Gastrocnemius medialis (tissue), 4 donors: ENCODE measurements around the gene SPRYD4. TPM values are rescaled to one million over a fixed set of nuclear protein-coding genes. Genes with fewer than 3 reads are reported as not detected.

Experiments
- ATAC-seq, 2 donors: fragments of 150-250 bp; one replicate each; pipeline ENCODE4 v1.9.1; 2016
- DNase-seq, 2 donors: peaks; one replicate each; pipeline ENCODE4 v3.0.0-alpha.2; 2019
- H3K27ac ChIP-seq, 4 donors: fragments of 200-600 bp; sonication (generic); 1 replicate in 1 of 4; 2 replicates in 3 of 4; pipeline ENCODE4 v1.5.1; 2016 to 2018; ENCODE audit warnings: mild to moderate bottlenecking in 2 of 4, moderate library complexity in 1 of 4
- H3K27me3 ChIP-seq, 3 donors: fragments of 200-600 bp; sonication (generic) in 2 of 3; 1 replicate in 1 of 3; 2 replicates in 2 of 3; pipeline versions ENCODE4 v1.5.1 to v1.6.0; 2016 to 2019; ENCODE audit warnings: mild to moderate bottlenecking in 1 of 3, moderate library complexity in 1 of 3
- H3K36me3 ChIP-seq, 2 donors: fragments of 200-600 bp; sonication (generic) in 1 of 2; one replicate each; pipeline ENCODE4 v1.5.1; 2017 to 2018
- H3K4me1 ChIP-seq, 2 donors: fragments of 200-600 bp; sonication (generic) in 1 of 2; one replicate each; pipeline ENCODE4 v1.5.1; 2016 to 2017; ENCODE audit warnings: mild to moderate bottlenecking in 2 of 2
- H3K4me3 ChIP-seq, 4 donors: fragments of 200-600 bp; sonication (generic) in 3 of 4; 1 replicate in 1 of 4; 2 replicates in 3 of 4; pipeline ENCODE4 v1.5.1; 2016 to 2019; ENCODE audit warnings: mild to moderate bottlenecking in 2 of 4
- H3K9me3 ChIP-seq, 3 donors: fragments of 200-600 bp; sonication (generic) in 2 of 3; 1 replicate in 1 of 3; 2 replicates in 2 of 3; pipeline ENCODE4 v1.5.1; 2016 to 2019
- POLR2A ChIP-seq, 2 donors: fragments of 450-650 bp; IDR thresholded peaks; one replicate each; pipeline ENCODE4 v1.6.1; 2017; ENCODE audit warnings: antibody characterized with exemption in 2 of 2, mild to moderate bottlenecking in 2 of 2, moderate library complexity in 2 of 2
- in situ Hi-C, 4 donors: fragments of 200-750 bp; cut with MboI; loops; one replicate each; pipeline versions ENCODE4 v1.15.0 to v1.8.0; 2017; ENCODE audit warnings: low sequenced_read_pairs in 4 of 4
- intact Hi-C: fragments of 100-400 bp; cut with DNase I; formaldehyde crosslinking; loops from one replicate; pipeline ENCODE4 v1.15.1; 2023; ENCODE audit warnings: low total_unique reads
- total RNA-seq, 4 donors: library from RNA; depleted of rRNA; stranded (reverse); fragments of >200 nt; gene quantifications; one replicate each; pipeline versions ENCODE4 v1.1.0 to v1.2.3, GENCODE V29; 2016
- TF ChIP-seq, protein P1 (sequence below), 5 experiments: fragments of 450-650 bp in 3 of 5; fragments of 200-600 bp in 2 of 5; sonication (generic) in 2 of 5; IDR thresholded peaks in 4 of 5; conservative IDR thresholded peaks in 1 of 5; 1 replicate in 4 of 5; 2 replicates in 1 of 5; pipeline ENCODE4 v1.5.1; 2016 to 2019; ENCODE audit warnings: antibody characterized with exemption in 5 of 5, mild to moderate bottlenecking in 3 of 5, moderate library complexity in 3 of 5

The SPRYD4 gene
- total RNA-seq, result 1 to 10 TPM; 1.6 to 4.7 (median 2.9) TPM

DNA sequence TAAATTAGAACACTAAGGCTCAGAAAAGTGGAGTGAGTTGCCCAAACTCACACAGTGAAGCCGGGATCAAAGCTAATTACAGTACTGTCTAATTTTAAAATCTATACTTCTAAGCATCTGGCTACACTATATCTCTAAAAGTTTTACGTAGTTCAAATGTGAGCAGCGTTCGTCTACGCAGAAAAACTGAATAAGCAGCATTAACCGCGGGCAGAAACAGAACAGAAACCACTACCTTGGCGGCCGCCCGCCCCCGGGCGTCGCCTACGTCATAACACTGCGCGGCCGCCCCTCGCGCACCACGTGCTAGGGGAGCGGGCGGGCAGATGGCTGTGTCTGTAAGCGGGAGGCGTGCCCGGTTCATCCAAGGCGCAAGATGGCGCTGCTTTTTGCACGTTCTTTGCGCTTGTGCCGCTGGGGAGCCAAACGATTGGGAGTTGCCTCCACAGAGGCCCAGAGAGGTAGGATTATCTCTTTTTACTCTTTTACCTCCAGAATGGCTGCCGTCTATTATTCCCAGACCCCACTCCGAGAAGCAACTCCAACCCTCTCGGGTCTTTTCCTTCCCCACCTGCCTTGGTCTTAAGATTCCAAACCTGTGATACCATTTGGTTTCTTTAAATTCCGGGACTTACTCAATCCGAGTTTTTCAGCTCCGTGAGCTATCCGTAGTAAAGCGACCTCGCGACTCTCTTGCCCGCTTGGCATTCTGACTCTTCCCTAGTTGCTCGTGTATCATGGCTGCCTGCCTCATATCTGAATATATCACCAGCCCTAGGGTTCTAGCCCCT is at the start of gene SPRYD4:
Gene SPRYD4, plus strand, starts transcription at position 363 of the 791 bp plus-strand sequence. Its CDS starts 14 bp downstream, at position 377.
- ATAC-seq (peak; percentile 91 to 95), DNase-seq (peak; percentile 87 to 91)
- intact Hi-C loops, result loop anchor here (1.0 to 10.0 kb wide), 4 partner anchors 19 to 244 kb away; partner anchors contain the start of genes CNPY2, NABP2, PAN2 and RNF41
- Histone ChIP-seq H3K27me3 (no peaks in the 10 kb centered on the region), H3K27ac (peak within 1 kb of the TSS; percentile 88 to 94 (median 92)), H3K4me3 (peak within 1 kb of the TSS; percentile 82 to 96 (median 89)), H3K36me3 (peaks cover 0 to 3% of the 10 kb centered on the region in 2 donors), H3K4me1 (peaks cover 11 to 13% of the 10 kb centered on the region in 2 donors), H3K9me3 (no peaks in the 10 kb centered on the region)
- TF ChIP-seq, protein P1, sequence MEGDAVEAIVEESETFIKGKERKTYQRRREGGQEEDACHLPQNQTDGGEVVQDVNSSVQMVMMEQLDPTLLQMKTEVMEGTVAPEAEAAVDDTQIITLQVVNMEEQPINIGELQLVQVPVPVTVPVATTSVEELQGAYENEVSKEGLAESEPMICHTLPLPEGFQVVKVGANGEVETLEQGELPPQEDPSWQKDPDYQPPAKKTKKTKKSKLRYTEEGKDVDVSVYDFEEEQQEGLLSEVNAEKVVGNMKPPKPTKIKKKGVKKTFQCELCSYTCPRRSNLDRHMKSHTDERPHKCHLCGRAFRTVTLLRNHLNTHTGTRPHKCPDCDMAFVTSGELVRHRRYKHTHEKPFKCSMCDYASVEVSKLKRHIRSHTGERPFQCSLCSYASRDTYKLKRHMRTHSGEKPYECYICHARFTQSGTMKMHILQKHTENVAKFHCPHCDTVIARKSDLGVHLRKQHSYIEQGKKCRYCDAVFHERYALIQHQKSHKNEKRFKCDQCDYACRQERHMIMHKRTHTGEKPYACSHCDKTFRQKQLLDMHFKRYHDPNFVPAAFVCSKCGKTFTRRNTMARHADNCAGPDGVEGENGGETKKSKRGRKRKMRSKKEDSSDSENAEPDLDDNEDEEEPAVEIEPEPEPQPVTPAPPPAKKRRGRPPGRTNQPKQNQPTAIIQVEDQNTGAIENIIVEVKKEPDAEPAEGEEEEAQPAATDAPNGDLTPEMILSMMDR (IDR thresholded peaks at IDR 0.05 in 4 of 5, conservative IDR thresholded peaks at IDR 0.05 in 1 of 5), result peak in 3 of 5 experiments; percentile 35 to 39 (median 35)
- TF ChIP-seq POLR2A (IDR thresholded peaks at IDR 0.05), result peak; percentile 82 to 85
- in situ Hi-C loops, result loop anchor here in 3 of 4 donors (10.0 to 25.0 kb wide), 4 partner anchors 104 to 281 kb away; partner anchors contain the start of genes APOF (in 1 of the 3), SMARCC2 (in 1 of the 3) and STAT2 (in 1 of the 3)

DNA sequence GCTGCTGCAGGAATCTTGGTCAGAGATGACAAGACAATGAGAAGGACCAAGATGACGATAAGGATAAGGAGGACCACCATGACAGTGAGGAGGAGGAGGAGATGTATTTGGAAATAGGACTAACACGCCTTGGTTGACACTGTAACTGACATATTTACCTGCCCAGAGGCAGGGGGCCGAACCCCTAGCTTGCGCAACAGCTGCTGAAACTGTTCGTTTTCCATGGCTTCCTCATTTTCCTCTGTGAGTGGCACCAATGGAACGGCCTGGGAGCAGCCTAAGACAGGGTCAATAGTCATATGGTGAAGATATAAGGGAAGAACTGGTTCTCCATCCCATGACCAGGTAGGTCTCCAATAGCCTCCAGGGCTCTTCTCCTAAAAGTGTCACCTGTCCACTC is 48.0 kb upstream of the SPRYD4 start:
- TF ChIP-seq POLR2A (IDR thresholded peaks at IDR 0.05), result no peak
- TF ChIP-seq, protein P1 (IDR thresholded peaks at IDR 0.05 in 4 of 5, conservative IDR thresholded peaks at IDR 0.05 in 1 of 5), result no peak
- Histone ChIP-seq H3K27ac (no peak overlapping the region), H3K9me3 (no peaks in the 10 kb centered on the region), H3K27me3 (no peaks in the 10 kb centered on the region), H3K4me3 (no peak overlapping the region), H3K4me1 (no peaks in the 10 kb centered on the region), H3K36me3 (no peaks in the 10 kb centered on the region)
- intact Hi-C loops (no loop called here), in situ Hi-C loops (no loop called here)
- ATAC-seq (no peak), DNase-seq (no peak)

DNA sequence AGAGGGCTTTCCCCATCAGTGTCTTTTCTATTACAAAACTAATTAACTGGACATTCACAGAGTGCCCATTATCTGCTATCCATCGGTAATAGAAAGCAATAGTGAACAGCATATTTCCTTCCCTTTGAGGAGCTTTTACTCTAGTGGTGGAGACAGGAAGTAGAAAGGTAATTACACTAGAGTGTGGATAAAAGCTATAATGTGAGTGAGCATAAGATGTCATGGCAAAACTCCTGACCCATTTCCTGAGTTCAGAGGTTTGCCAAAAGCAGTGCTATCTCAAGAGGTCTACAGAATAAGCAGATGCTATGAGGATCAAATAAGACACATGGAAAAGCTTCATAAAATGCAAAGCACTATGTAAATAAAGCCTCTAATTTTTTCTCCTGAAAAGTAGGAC is 43.2 kb upstream of the SPRYD4 start:
- Histone ChIP-seq H3K4me1 (no peaks in the 10 kb centered on the region), H3K27ac (no peak overlapping the region), H3K36me3 (no peaks in the 10 kb centered on the region), H3K27me3 (no peaks in the 10 kb centered on the region), H3K9me3 (no peaks in the 10 kb centered on the region), H3K4me3 (no peak overlapping the region)
- TF ChIP-seq POLR2A (IDR thresholded peaks at IDR 0.05), result no peak
- TF ChIP-seq, protein P1 (IDR thresholded peaks at IDR 0.05 in 4 of 5, conservative IDR thresholded peaks at IDR 0.05 in 1 of 5), result no peak
- in situ Hi-C loops (no loop called here), intact Hi-C loops (no loop called here)
- no peak for ATAC-seq
- no peak for DNase-seq

DNA sequence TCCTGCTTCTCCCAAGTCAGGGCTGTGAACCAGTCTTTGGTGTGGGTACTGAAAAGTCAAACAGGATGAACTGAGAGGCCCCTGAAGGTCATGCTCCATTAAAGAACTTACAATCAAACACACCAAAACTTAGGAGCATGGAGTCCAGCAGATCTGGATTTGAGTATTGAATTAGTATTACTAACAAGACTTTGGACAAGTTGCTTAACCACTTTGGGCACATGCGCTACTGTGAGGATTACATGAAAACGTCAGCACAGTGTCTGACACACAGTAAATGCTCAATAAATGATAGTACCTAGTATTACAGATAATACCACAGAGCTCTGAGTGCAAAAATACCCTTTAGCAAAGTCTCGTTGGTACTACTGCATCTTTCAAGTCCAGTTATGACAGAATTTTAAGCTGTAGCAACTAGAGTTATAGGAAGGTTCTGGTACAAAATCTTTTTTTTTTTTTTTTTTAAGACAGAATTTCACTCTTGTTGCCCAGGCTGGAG is 42.4 kb upstream of the SPRYD4 start:
- intact Hi-C loops, result no loop called here

More for the DNA sequence above, 42.4 kb upstream of the SPRYD4 start:
- Histone ChIP-seq H3K4me3 (no peak overlapping the region), H3K4me1 (no peaks in the 10 kb centered on the region), H3K27me3 (no peaks in the 10 kb centered on the region), H3K27ac (no peak overlapping the region), H3K36me3 (no peaks in the 10 kb centered on the region), H3K9me3 (no peaks in the 10 kb centered on the region)
- ATAC-seq, result no peak
- in situ Hi-C loops, result no loop called here
- no peak for DNase-seq
- no peak for TF ChIP-seq POLR2A (IDR thresholded peaks at IDR 0.05)
- TF ChIP-seq, protein P1 (IDR thresholded peaks at IDR 0.05 in 4 of 5, conservative IDR thresholded peaks at IDR 0.05 in 1 of 5), result no peak
